ENCODE measurements around the gene EVX2. TPM values are rescaled to one million over a fixed set of nuclear protein-coding genes. Genes with fewer than 3 reads are reported as not detected.
A peak's percentile ranks its signal among the peaks of the same experiment; 100 is the strongest.

The EVX2 gene
- total RNA-seq, 1 donor, result not detected

DNA sequence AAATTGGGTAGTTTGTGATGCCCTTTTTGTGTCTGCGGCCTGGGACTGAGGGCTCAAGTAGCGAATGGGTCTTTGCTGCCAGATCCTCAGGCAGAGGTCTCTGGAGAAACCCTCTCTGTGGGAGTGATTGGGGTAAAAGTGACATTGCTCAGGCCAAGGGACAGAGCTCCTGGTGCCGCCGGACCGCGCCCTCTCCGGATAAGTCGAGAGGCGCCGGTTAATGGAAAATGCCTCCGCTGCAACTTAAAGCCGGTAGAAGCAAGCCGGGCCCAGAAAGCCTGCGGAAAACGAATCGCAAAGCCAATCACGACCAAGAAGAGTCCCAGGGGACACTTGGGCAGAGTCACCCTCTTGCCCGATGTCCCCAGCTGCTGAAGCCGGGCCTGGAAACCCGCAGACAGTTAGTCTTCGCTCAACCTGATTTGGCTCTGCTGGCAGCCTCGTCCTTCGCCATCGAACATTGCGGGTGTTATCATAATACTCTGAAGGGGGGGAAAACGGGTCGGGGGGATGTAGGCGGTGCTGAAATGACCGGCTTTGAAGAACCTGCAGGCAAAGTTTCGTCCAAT lies 15.5 kb upstream of the EVX2 start:
- H3K79me2 ChIP-seq (ENCODE audit: insufficient read depth, low read length), result no peaks in the 10 kb centered on the region
- peaks cover 12% of the 10 kb centered on the region for H3K4me1 ChIP-seq (ENCODE audit: insufficient read depth, low read length)
- H3K4me3 ChIP-seq (ENCODE audit: insufficient read depth, low read length), result no peak overlapping the region
- no peak overlapping the region for H3K4me2 ChIP-seq (ENCODE audit: insufficient read depth, low read length)
- H3K27me3 ChIP-seq (ENCODE audit: insufficient read depth, low read length), result peaks cover 99% of the 10 kb centered on the region
- H3K36me3 ChIP-seq (ENCODE audit: insufficient read depth, low read length), result no peaks in the 10 kb centered on the region
- no peak overlapping the region for H2AFZ ChIP-seq (ENCODE audit: low read length)
- no peak for DNase-seq (ENCODE audit: insufficient read length, low spot score, missing footprints)
- H3K9me3 ChIP-seq (ENCODE audit: low read depth, low read length), result no peaks in the 10 kb centered on the region
- H3K27ac ChIP-seq (ENCODE audit: low read depth, low read length), result no peak overlapping the region
- peaks cover 3% of the 10 kb centered on the region for H4K20me1 ChIP-seq (ENCODE audit: insufficient read depth, low read length)
- TF ChIP-seq CTCF (IDR thresholded peaks at IDR 0.05; ENCODE audit: extremely low read depth, low read depth, low read length), result no peak

GRCh38 chr2:176098366-176099158 lies 14.8 kb upstream of the EVX2 start:
- Histone ChIP-seq H2AFZ (ENCODE audit: low read length) (no peak overlapping the region), H3K9me3 (ENCODE audit: low read depth, low read length) (no peaks in the 10 kb centered on the region), H3K79me2 (ENCODE audit: insufficient read depth, low read length) (no peaks in the 10 kb centered on the region), H4K20me1 (ENCODE audit: insufficient read depth, low read length) (peaks cover 3% of the 10 kb centered on the region), H3K36me3 (ENCODE audit: insufficient read depth, low read length) (no peaks in the 10 kb centered on the region), H3K4me1 (ENCODE audit: insufficient read depth, low read length) (peaks cover 9% of the 10 kb centered on the region), H3K4me3 (ENCODE audit: insufficient read depth, low read length) (no peak overlapping the region), H3K27ac (ENCODE audit: low read depth, low read length) (no peak overlapping the region), H3K27me3 (ENCODE audit: insufficient read depth, low read length) (peaks cover 99% of the 10 kb centered on the region), H3K4me2 (ENCODE audit: insufficient read depth, low read length) (no peak overlapping the region)
- DNase-seq (ENCODE audit: insufficient read length, low spot score, missing footprints), result no peak
- TF ChIP-seq CTCF (IDR thresholded peaks at IDR 0.05; ENCODE audit: extremely low read depth, low read depth, low read length), result no peak

DNA sequence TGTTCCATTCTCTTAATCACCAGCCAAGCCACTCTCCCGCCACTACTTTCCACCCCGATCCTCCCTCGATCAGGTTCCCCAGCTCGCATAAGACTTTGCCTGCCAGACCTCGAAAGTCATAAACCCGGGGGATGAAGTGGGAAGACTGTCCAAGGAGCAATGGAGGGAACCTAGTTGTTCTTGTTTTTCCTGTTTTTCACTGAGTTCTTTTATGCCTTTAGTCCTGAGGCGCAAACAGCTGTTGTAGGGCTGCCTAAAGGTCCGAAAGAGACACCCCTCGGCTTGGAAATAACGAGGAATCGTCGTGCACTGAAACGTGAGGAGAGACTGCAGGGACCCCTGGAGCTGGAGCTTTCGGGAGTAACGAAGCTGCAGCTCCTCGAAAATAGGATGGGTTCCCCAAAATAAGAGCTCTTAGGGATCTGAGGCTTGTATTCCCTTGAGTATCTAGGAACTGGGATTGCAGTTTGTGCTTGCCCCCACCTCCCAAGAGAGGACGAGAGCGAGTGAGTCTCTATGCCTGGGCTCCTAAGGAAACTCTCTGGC lies 14.1 kb upstream of the EVX2 start:
- H2AFZ ChIP-seq (ENCODE audit: low read length), result peak overlapping the region; percentile 83
- no peaks in the 10 kb centered on the region for H3K79me2 ChIP-seq (ENCODE audit: insufficient read depth, low read length)
- H3K9me3 ChIP-seq (ENCODE audit: low read depth, low read length), result no peaks in the 10 kb centered on the region
- H4K20me1 ChIP-seq (ENCODE audit: insufficient read depth, low read length), result peaks cover 3% of the 10 kb centered on the region
- peaks cover 99% of the 10 kb centered on the region for H3K27me3 ChIP-seq (ENCODE audit: insufficient read depth, low read length)
- H3K4me2 ChIP-seq (ENCODE audit: insufficient read depth, low read length), result peak overlapping the region; percentile 88
- H3K27ac ChIP-seq (ENCODE audit: low read depth, low read length), result no peak overlapping the region
- peak overlapping the region; percentile 65 for H3K4me3 ChIP-seq (ENCODE audit: insufficient read depth, low read length)
- no peaks in the 10 kb centered on the region for H3K36me3 ChIP-seq (ENCODE audit: insufficient read depth, low read length)
- H3K4me1 ChIP-seq (ENCODE audit: insufficient read depth, low read length), result peaks cover 9% of the 10 kb centered on the region
- no peak for DNase-seq (ENCODE audit: insufficient read length, low spot score, missing footprints)
- no peak for TF ChIP-seq CTCF (IDR thresholded peaks at IDR 0.05; ENCODE audit: extremely low read depth, low read depth, low read length)

All from osteoblast (primary cell).